Measurements from ENCODE around the gene KCNA5. TPM values are rescaled to one million over a fixed set of nuclear protein-coding genes. Genes with fewer than 3 reads are reported as not detected.

Gene KCNA5
- total RNA-seq, 2 donors from 2014 or later: 0.33 to 2.6 TPM

- H3K27ac ChIP-seq: no peak overlapping the region
- H3K9me3 ChIP-seq: no peaks in the 10 kb centered on the region
- H3K4me1 ChIP-seq: no peaks in the 10 kb centered on the region
- no peaks in the 10 kb centered on the region for H3K36me3 ChIP-seq (replicated peaks in 1 of 2; ENCODE audit: insufficient read depth in 1 of 2, low read depth in 2 of 2)
- intact Hi-C loops (cut with DNase I): no loop called here
- no peak overlapping the region for H3K4me3 ChIP-seq
- H3K27me3 ChIP-seq: no peaks in the 10 kb centered on the region
- TF ChIP-seq, protein P1, sequence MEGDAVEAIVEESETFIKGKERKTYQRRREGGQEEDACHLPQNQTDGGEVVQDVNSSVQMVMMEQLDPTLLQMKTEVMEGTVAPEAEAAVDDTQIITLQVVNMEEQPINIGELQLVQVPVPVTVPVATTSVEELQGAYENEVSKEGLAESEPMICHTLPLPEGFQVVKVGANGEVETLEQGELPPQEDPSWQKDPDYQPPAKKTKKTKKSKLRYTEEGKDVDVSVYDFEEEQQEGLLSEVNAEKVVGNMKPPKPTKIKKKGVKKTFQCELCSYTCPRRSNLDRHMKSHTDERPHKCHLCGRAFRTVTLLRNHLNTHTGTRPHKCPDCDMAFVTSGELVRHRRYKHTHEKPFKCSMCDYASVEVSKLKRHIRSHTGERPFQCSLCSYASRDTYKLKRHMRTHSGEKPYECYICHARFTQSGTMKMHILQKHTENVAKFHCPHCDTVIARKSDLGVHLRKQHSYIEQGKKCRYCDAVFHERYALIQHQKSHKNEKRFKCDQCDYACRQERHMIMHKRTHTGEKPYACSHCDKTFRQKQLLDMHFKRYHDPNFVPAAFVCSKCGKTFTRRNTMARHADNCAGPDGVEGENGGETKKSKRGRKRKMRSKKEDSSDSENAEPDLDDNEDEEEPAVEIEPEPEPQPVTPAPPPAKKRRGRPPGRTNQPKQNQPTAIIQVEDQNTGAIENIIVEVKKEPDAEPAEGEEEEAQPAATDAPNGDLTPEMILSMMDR (IDR thresholded peaks at IDR 0.05): no peak
- no peak for TF ChIP-seq POLR2A (IDR thresholded peaks at IDR 0.05)
- 70 to 76% methylated on average over 4 of the region's 4 CpGs for WGBS, 2 donors
- ATAC-seq (no peak), DNase-seq (no peak)
Measured at GRCh38 chr12:5066251-5066650, 22.6 kb downstream of the KCNA5 start.

GRCh38 chr12:5068126-5068525 lies 24.4 kb downstream of the KCNA5 start:
- no peak overlapping the region for H3K27ac ChIP-seq
- H3K36me3 ChIP-seq (replicated peaks in 1 of 2; ENCODE audit: insufficient read depth in 1 of 2, low read depth in 2 of 2): no peaks in the 10 kb centered on the region
- intact Hi-C loops (cut with DNase I): no loop called here
- no peaks in the 10 kb centered on the region for H3K4me1 ChIP-seq
- H3K27me3 ChIP-seq: no peaks in the 10 kb centered on the region
- no peaks in the 10 kb centered on the region for H3K9me3 ChIP-seq
- WGBS, 2 donors: 33 to 47% methylated on average over 2 of the region's 2 CpGs
- TF ChIP-seq, protein P1 (IDR thresholded peaks at IDR 0.05): no peak
- TF ChIP-seq POLR2A (IDR thresholded peaks at IDR 0.05): no peak
- DNase-seq (no peak), ATAC-seq (no peak)
- no peak overlapping the region for H3K4me3 ChIP-seq

DNA sequence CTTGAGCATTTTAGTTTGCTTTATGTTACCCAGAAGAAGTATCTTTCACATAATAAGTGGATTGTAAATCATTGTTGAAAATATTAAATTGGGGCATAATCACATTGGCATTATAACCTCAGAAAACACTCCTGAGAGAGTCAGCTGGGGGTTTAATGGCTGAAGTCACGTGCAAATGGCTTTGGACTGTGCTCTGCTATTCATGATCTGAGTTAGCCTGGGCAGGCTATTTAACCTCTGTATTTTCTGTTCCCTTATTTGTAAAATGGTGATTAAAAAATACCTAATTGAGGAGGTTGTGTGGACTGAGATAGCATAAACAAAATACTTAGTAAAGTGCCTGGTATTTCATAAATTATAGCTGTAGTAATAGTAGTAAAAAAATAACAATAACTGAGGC lies 24.9 kb downstream of the KCNA5 start:
- 73 to 78% methylated on average over 1 of the region's 1 CpG for WGBS, 2 donors
- intact Hi-C loops (cut with DNase I): no loop called here
- no peak overlapping the region for H3K27ac ChIP-seq

DNA sequence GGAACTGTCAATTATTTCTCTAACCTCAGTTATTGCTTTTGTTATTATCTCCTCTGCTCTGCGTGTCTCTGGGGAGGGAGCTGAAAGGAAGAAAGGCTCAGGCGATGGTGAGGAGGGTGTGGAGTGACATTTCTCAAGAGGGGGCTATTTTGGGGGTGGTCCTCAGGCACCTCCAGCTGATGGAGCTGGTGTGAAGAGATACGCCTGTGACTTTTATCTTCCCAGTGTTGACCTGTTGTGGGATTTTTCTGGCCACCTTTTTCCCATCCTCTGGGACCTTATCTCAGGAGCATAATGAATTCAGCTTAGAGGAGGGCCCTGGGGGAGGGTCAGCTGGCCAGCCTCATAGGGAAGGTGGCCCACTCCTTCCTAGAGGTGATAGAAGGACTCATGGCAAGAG lies 26.4 kb downstream of the KCNA5 start:
- Histone ChIP-seq H3K27me3 (no peaks in the 10 kb centered on the region), H3K4me1 (no peaks in the 10 kb centered on the region), H3K9me3 (no peaks in the 10 kb centered on the region), H3K27ac (no peak overlapping the region), H3K4me3 (no peak overlapping the region), H3K36me3 (replicated peaks in 1 of 2; ENCODE audit: insufficient read depth in 1 of 2, low read depth in 2 of 2) (no peaks in the 10 kb centered on the region)
- DNase-seq (no peak), ATAC-seq (no peak)
- intact Hi-C loops (cut with DNase I): no loop called here
- TF ChIP-seq, protein P1 (IDR thresholded peaks at IDR 0.05): no peak
- TF ChIP-seq POLR2A (IDR thresholded peaks at IDR 0.05): no peak
- 51 to 62% methylated on average over 3 of the region's 3 CpGs for WGBS, 2 donors

More for the DNA sequence above, 24.9 kb downstream of the KCNA5 start:
- DNase-seq (no peak), ATAC-seq (no peak)
- TF ChIP-seq, protein P1 (IDR thresholded peaks at IDR 0.05): no peak
- no peak for TF ChIP-seq POLR2A (IDR thresholded peaks at IDR 0.05)
- Histone ChIP-seq H3K27me3 (no peaks in the 10 kb centered on the region), H3K4me3 (no peak overlapping the region), H3K36me3 (replicated peaks in 1 of 2; ENCODE audit: insufficient read depth in 1 of 2, low read depth in 2 of 2) (no peaks in the 10 kb centered on the region), H3K4me1 (no peaks in the 10 kb centered on the region), H3K9me3 (no peaks in the 10 kb centered on the region)

GRCh38 chr12:5071496-5071895 lies 27.8 kb downstream of the KCNA5 start:
- no peaks in the 10 kb centered on the region for H3K4me1 ChIP-seq
- WGBS, 2 donors: 78 to 82% methylated on average over 4 of the region's 4 CpGs
- no peaks in the 10 kb centered on the region for H3K9me3 ChIP-seq
- intact Hi-C loops (cut with DNase I): no loop called here
- no peak overlapping the region for H3K27ac ChIP-seq
- no peaks in the 10 kb centered on the region for H3K36me3 ChIP-seq (replicated peaks in 1 of 2; ENCODE audit: insufficient read depth in 1 of 2, low read depth in 2 of 2)
- no peak for DNase-seq
- ATAC-seq: no peak
- TF ChIP-seq POLR2A (IDR thresholded peaks at IDR 0.05): no peak
- TF ChIP-seq, protein P1 (IDR thresholded peaks at IDR 0.05): no peak
- H3K4me3 ChIP-seq: no peak overlapping the region
- H3K27me3 ChIP-seq: no peaks in the 10 kb centered on the region
